ENCODE results near the gene AKR1E2. TPM values are rescaled to one million over a fixed set of nuclear protein-coding genes. Genes with fewer than 3 reads are reported as not detected.

Gene AKR1E2
- total and polyA plus RNA-seq, 9 of the 15 experiments (the other 6 are each of a cell fraction or from before 2014, with no cell fraction given): 4.2 to 16.6 (median 9.8) TPM

GRCh38 chr10:4833286-4833685, 7.3 kb downstream of the AKR1E2 start:
- ATAC-seq (no peak), FAIRE-seq (no peak), DNase-seq (ENCODE audit: extremely low read depth in 1 of 4, low spot score in 3 of 4) (no peak)
- Histone ChIP-seq H3K4me3 (no peak overlapping the region), H3K9ac (ENCODE audit: insufficient read depth in 1 of 2, low read depth in 2 of 2, low read length in 2 of 2) (peak overlapping the region in 1 of 2 experiments; percentile 4; a peak in 1 of 4 replicates), H3K27ac (ENCODE audit: extremely low read depth, low read depth, low read length) (no peak overlapping the region), H3K36me3 (ENCODE audit: control insufficient read depth, insufficient read depth, low read length) (peaks cover 63% of the 10 kb centered on the region), H3K4me2 (ENCODE audit: insufficient read depth, low read length) (no peak overlapping the region), H3K27me3 (ENCODE audit: control insufficient read depth in 2 of 2, insufficient read depth in 2 of 2, low read length in 2 of 2) (no peaks in the 10 kb centered on the region), H4K20me1 (replicated peaks; ENCODE audit: control insufficient read depth, insufficient read depth, low read length) (no peaks in the 10 kb centered on the region), H3K79me2 (ENCODE audit: control insufficient read depth, insufficient read depth, low read length) (peaks cover 11% of the 10 kb centered on the region; the same call in 2 of the 3 replicates), H3K9me3 (replicated peaks; ENCODE audit: control insufficient read depth, insufficient read depth, low read depth, low read length) (no peaks in the 10 kb centered on the region), H3K4me1 (replicated peaks in 1 of 2; ENCODE audit: control insufficient read depth in 2 of 2, insufficient read depth in 2 of 2, low read length in 2 of 2) (peaks cover 0 to 3% of the 10 kb centered on the region in 2 experiments; a peak in 3 of 5 replicates), H2AFZ (ENCODE audit: low read depth, low read length) (no peak overlapping the region), H3K9me1 (ENCODE audit: control insufficient read depth, insufficient read depth, low read length) (no peaks in the 10 kb centered on the region)
- 65% methylated on average over 6 of the region's 7 CpGs for WGBS (ENCODE audit: insufficient coverage, low coverage, missing lambda C conversion rate)
- intact Hi-C loops (cut with micrococcal nuclease): no loop called here
- POLR2A ChIA-PET: no interaction called here
- CTCF ChIA-PET (ENCODE audit: low intra/inter-chr PET ratio): no interaction called here
- no peak for TF ChIP-seq DPF2 (IDR thresholded peaks at IDR 0.05)
- TF ChIP-seq ZNF318 (IDR thresholded peaks at IDR 0.05; ENCODE audit: borderline replicate concordance in 1 of 2, low read depth in 1 of 2): no peak
- TF ChIP-seq ZNF124 (CRISPR knock-in tag; IDR thresholded peaks at IDR 0.05): no peak
- TF ChIP-seq COPS2 (conservative IDR thresholded peaks at IDR 0.05): no peak
- TF ChIP-seq AFF4 (CRISPR knock-in tag; IDR thresholded peaks at IDR 0.05): no peak
- in situ Hi-C loops (cut with MboI): no loop called here
- no TSS peak for BruUV-seq (replicated peaks)
